Nephron progenitor cell (in vitro differentiated cells): ENCODE measurements around the gene TRIM41.

Source experiments
- DNase-seq: peaks from one replicate; pipeline ENCODE4 v3.0.0; 2021
- H3K27ac Mint-ChIP-seq: 2 replicates; pipeline ENCODE4 v1.8.0; 2021; ENCODE audit warnings: mild to moderate bottlenecking, moderate library complexity, mixed read lengths
- H3K27me3 Mint-ChIP-seq: 2 replicates; pipeline ENCODE4 v1.8.0; 2021; ENCODE audit warnings: mild to moderate bottlenecking, low read depth, mixed read lengths; ENCODE audit not compliant: poor library complexity
- H3K36me3 Mint-ChIP-seq: 2 replicates; pipeline ENCODE4 v1.8.0; 2021; ENCODE audit warnings: low read depth, mixed read lengths
- H3K4me1 Mint-ChIP-seq: 2 replicates; pipeline ENCODE4 v1.8.0; 2021; ENCODE audit warnings: mixed read lengths
- H3K4me3 Mint-ChIP-seq: 2 replicates; pipeline ENCODE4 v1.8.0; 2021; ENCODE audit warnings: mild to moderate bottlenecking, moderate library complexity, mixed read lengths
- H3K9me3 Mint-ChIP-seq: 2 replicates; pipeline ENCODE4 v1.8.0; 2021; ENCODE audit warnings: mild to moderate bottlenecking, moderate library complexity, mixed read lengths
- CTCF ChIP-seq: fragments of 200-600 bp; sonication (generic); IDR thresholded peaks from 2 replicates; pipeline ENCODE4 v1.5.0; 2021; ENCODE audit warnings: antibody characterized with exemption

The TRIM41 gene

GRCh38 chr5:181224390-181225229 lies 1.5 kb downstream of the TRIM41 start:
- DNase-seq, result no peak
- peaks cover 16% of the 10 kb centered on the region for H3K27me3 Mint-ChIP-seq
- peaks cover 22% of the 10 kb centered on the region for H3K4me1 Mint-ChIP-seq
- H3K9me3 Mint-ChIP-seq, result peaks cover 6% of the 10 kb centered on the region
- peak overlapping the region; percentile 98 for H3K4me3 Mint-ChIP-seq
- peaks cover 12% of the 10 kb centered on the region for H3K36me3 Mint-ChIP-seq
- no peak for TF ChIP-seq CTCF
- H3K27ac Mint-ChIP-seq, result peak overlapping the region; percentile 98

GRCh38 chr5:181229996-181230395 lies 6.9 kb downstream of the TRIM41 start:
- Mint-ChIP-seq H3K36me3 (peaks cover 27% of the 10 kb centered on the region), H3K27me3 (peaks cover 2% of the 10 kb centered on the region)
- TF ChIP-seq CTCF, result no peak

GRCh38 chr5:181230551-181230950 lies 7.5 kb downstream of the TRIM41 start:
- H3K4me1 Mint-ChIP-seq, result peaks cover 4% of the 10 kb centered on the region
- no peaks in the 10 kb centered on the region for H3K9me3 Mint-ChIP-seq
- peaks cover 27% of the 10 kb centered on the region for H3K36me3 Mint-ChIP-seq
- peaks cover 2% of the 10 kb centered on the region for H3K27me3 Mint-ChIP-seq
- no peak for DNase-seq
- no peak overlapping the region for H3K4me3 Mint-ChIP-seq
- no peak overlapping the region for H3K27ac Mint-ChIP-seq
- TF ChIP-seq CTCF, result no peak

More at GRCh38 chr5:181229996-181230395, 6.9 kb downstream of the TRIM41 start:
- H3K27ac Mint-ChIP-seq, result no peak overlapping the region
- no peak for DNase-seq
- no peak overlapping the region for H3K4me3 Mint-ChIP-seq
- peaks cover 9% of the 10 kb centered on the region for H3K4me1 Mint-ChIP-seq
- no peaks in the 10 kb centered on the region for H3K9me3 Mint-ChIP-seq

GRCh38 chr5:181231432-181231831 lies 8.4 kb downstream of the TRIM41 start:
- DNase-seq, result no peak
- H3K4me1 Mint-ChIP-seq, result no peaks in the 10 kb centered on the region
- H3K27me3 Mint-ChIP-seq, result peaks cover 2% of the 10 kb centered on the region
- peaks cover 29% of the 10 kb centered on the region for H3K36me3 Mint-ChIP-seq
- TF ChIP-seq CTCF, result no peak
- no peak overlapping the region for H3K27ac Mint-ChIP-seq
- no peak overlapping the region for H3K4me3 Mint-ChIP-seq
- H3K9me3 Mint-ChIP-seq, result no peaks in the 10 kb centered on the region

- H3K4me3 Mint-ChIP-seq, result no peak overlapping the region
- peak overlapping the region; percentile 92 for H3K27ac Mint-ChIP-seq
- no peak for DNase-seq
- no peak for TF ChIP-seq CTCF
- no peaks in the 10 kb centered on the region for H3K9me3 Mint-ChIP-seq
- H3K4me1 Mint-ChIP-seq, result no peaks in the 10 kb centered on the region
- H3K27me3 Mint-ChIP-seq, result peaks cover 2% of the 10 kb centered on the region
- H3K36me3 Mint-ChIP-seq, result peaks cover 40% of the 10 kb centered on the region
Measured at GRCh38 chr5:181232593-181232992, 9.5 kb downstream of the TRIM41 start.
